ENCODE data around the gene IFT20. TPM values are rescaled to one million over a fixed set of nuclear protein-coding genes. Genes with fewer than 3 reads are reported as not detected.

Gene IFT20
- total and polyA plus RNA-seq, 3 donors from 2014 or later: 79.8 to 104 (median 94.8) TPM

GRCh38 chr17:28368306-28368831 is 33.1 kb upstream of the IFT20 start:
- H3K9me3 ChIP-seq: no peaks in the 10 kb centered on the region
- H3K27me3 ChIP-seq: no peaks in the 10 kb centered on the region
- H3K36me3 ChIP-seq (ENCODE audit: low read depth, missing control alignments): no peaks in the 10 kb centered on the region
- peaks cover 27% of the 10 kb centered on the region for H3K4me1 ChIP-seq
- DNase-seq: no peak
- WGBS, 2 donors: 80 to 86% methylated on average over 1 to 5 of the region's 5 CpGs
- TF ChIP-seq CTCF (IDR thresholded peaks at IDR 0.05): no peak
- TF ChIP-seq POLR2A (IDR thresholded peaks at IDR 0.05): no peak
- H3K27ac ChIP-seq: no peak overlapping the region
- intact Hi-C loops (cut with DNase I; ENCODE audit: low total_unique reads): no loop called here
- no peak overlapping the region for H3K4me3 ChIP-seq

- DNase-seq: no peak
- H3K36me3 ChIP-seq (ENCODE audit: low read depth, missing control alignments): no peaks in the 10 kb centered on the region
- 91 to 94% methylated on average over 9 to 21 of the region's 21 CpGs for WGBS, 2 donors
- no peaks in the 10 kb centered on the region for H3K27me3 ChIP-seq
- H3K27ac ChIP-seq: no peak overlapping the region
- no peaks in the 10 kb centered on the region for H3K9me3 ChIP-seq
- H3K4me1 ChIP-seq: peaks cover 21% of the 10 kb centered on the region
- no peak for TF ChIP-seq CTCF (IDR thresholded peaks at IDR 0.05)
- TF ChIP-seq POLR2A (IDR thresholded peaks at IDR 0.05): no peak
- intact Hi-C loops (cut with DNase I; ENCODE audit: low total_unique reads): no loop called here
- H3K4me3 ChIP-seq: no peak overlapping the region
Observed at GRCh38 chr17:28367641-28368305, 32.5 kb upstream of the IFT20 start.

GRCh38 chr17:28366605-28367004 is 31.3 kb upstream of the IFT20 start:
- H3K4me1 ChIP-seq: peaks cover 15% of the 10 kb centered on the region
- DNase-seq: no peak
- no peak overlapping the region for H3K27ac ChIP-seq
- intact Hi-C loops (cut with DNase I; ENCODE audit: low total_unique reads): no loop called here
- no peaks in the 10 kb centered on the region for H3K27me3 ChIP-seq
- H3K36me3 ChIP-seq (ENCODE audit: low read depth, missing control alignments): no peaks in the 10 kb centered on the region
- H3K4me3 ChIP-seq: no peak overlapping the region
- H3K9me3 ChIP-seq: no peaks in the 10 kb centered on the region
- TF ChIP-seq POLR2A (IDR thresholded peaks at IDR 0.05) (no peak), CTCF (IDR thresholded peaks at IDR 0.05) (no peak)
- 43 to 83% methylated on average over 1 of the region's 1 CpG for WGBS, 2 donors

DNA sequence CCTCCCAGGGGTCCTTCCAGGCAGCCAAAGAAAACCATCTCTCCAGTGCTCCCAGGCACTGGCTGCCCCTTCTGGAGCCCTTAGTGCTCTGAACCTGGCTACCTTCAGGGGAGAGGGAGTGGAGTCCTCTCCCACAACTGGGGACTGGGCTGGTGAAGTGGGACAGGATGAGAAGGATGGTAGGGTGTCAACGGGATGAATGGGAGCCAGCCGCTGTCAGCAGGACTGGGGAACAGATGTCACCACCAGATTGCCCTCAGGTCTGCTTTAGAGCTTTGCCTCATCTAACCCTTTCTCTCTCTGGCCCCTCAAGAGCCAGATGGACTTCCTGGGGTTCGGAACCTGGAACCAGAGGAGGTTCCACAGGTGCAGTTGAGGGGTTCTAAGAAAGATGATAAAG is 30.2 kb upstream of the IFT20 start:
- 90 to 91% methylated on average over 3 of the region's 3 CpGs for WGBS, 2 donors
- TF ChIP-seq CTCF (IDR thresholded peaks at IDR 0.05): no peak
- TF ChIP-seq POLR2A (IDR thresholded peaks at IDR 0.05): no peak
- no peaks in the 10 kb centered on the region for H3K9me3 ChIP-seq
- H3K27ac ChIP-seq: no peak overlapping the region
- H3K27me3 ChIP-seq: no peaks in the 10 kb centered on the region
- H3K4me3 ChIP-seq: no peak overlapping the region
- DNase-seq: no peak
- intact Hi-C loops (cut with DNase I; ENCODE audit: low total_unique reads): no loop called here
- H3K36me3 ChIP-seq (ENCODE audit: low read depth, missing control alignments): no peaks in the 10 kb centered on the region
- peaks cover 7% of the 10 kb centered on the region for H3K4me1 ChIP-seq
